WTC11 (cell line): Measurements from ENCODE around the gene TLR3. TPM values are rescaled to one million over a fixed set of nuclear protein-coding genes. Genes with fewer than 3 reads are reported as not detected.

Experiments
- AFF4 ChIP-seq: sonication (generic); formaldehyde crosslinking; IDR thresholded peaks from 2 replicates; pipeline ENCODE4 v1.8.1; 2023; ENCODE audit warnings: mild to moderate bottlenecking, missing genetic modification reagents, borderline replicate concordance
- ATF6 ChIP-seq: sonication (generic); formaldehyde crosslinking; IDR thresholded peaks from 2 replicates; pipeline ENCODE4 v1.8.1; 2023; ENCODE audit warnings: mild to moderate bottlenecking, missing genetic modification reagents
- CBFB ChIP-seq: sonication (generic); formaldehyde crosslinking; IDR thresholded peaks from 2 replicates; pipeline ENCODE4 v1.8.1; 2022; ENCODE audit warnings: mild to moderate bottlenecking, low read depth, missing genetic modification reagents
- CREB1 ChIP-seq: sonication (generic); formaldehyde crosslinking; IDR thresholded peaks from 2 replicates; pipeline ENCODE4 v1.8.0; 2023; ENCODE audit warnings: mild to moderate bottlenecking, missing genetic modification reagents
- E2F5 ChIP-seq: sonication (generic); formaldehyde crosslinking; IDR thresholded peaks from 2 replicates; pipeline ENCODE4 v1.8.1; 2022; ENCODE audit warnings: mild to moderate bottlenecking, moderate library complexity, missing genetic modification reagents
- ERG ChIP-seq: fragments of 250-450 bp; sonication (Bioruptor Pico); IDR thresholded peaks from 2 replicates; pipeline ENCODE4 v1.8.0; 2021; ENCODE audit warnings: mild to moderate bottlenecking
- ESRRA ChIP-seq: sonication (generic); formaldehyde crosslinking; IDR thresholded peaks from 2 replicates; pipeline ENCODE4 v1.8.1; 2022; ENCODE audit warnings: mild to moderate bottlenecking, missing genetic modification reagents, borderline replicate concordance
- FOXP1 ChIP-seq: sonication (generic); formaldehyde crosslinking; IDR thresholded peaks from 2 replicates; pipeline ENCODE4 v1.8.0; 2022; ENCODE audit warnings: missing genetic modification reagents, mild to moderate bottlenecking, moderate library complexity, borderline replicate concordance
- FOXP4 ChIP-seq: sonication (generic); formaldehyde crosslinking; IDR thresholded peaks from 2 replicates; pipeline ENCODE4 v1.8.0; 2022; ENCODE audit warnings: mild to moderate bottlenecking, missing genetic modification reagents
- GRHL2 ChIP-seq: fragments of 250-450 bp; sonication (Bioruptor Pico); IDR thresholded peaks from 2 replicates; pipeline ENCODE4 v1.8.0; 2022; ENCODE audit warnings: mild to moderate bottlenecking, moderate library complexity; ENCODE audit not compliant: insufficient replicate concordance, severe bottlenecking
- GTF2I ChIP-seq: fragments of 250-450 bp; sonication (Bioruptor Pico); conservative IDR thresholded peaks from 2 replicates; pipeline ENCODE4 v1.4.0; 2021; ENCODE audit warnings: mild to moderate bottlenecking
- HMGXB4 ChIP-seq: sonication (generic); formaldehyde crosslinking; IDR thresholded peaks from 2 replicates; pipeline ENCODE4 v1.8.1; 2023; ENCODE audit warnings: mild to moderate bottlenecking, moderate library complexity, missing genetic modification reagents
- IRF2 ChIP-seq: sonication (generic); formaldehyde crosslinking; IDR thresholded peaks from 2 replicates; pipeline ENCODE4 v1.8.0; 2022; ENCODE audit warnings: low read depth, missing genetic modification reagents, borderline replicate concordance
- JUN ChIP-seq: sonication (generic); formaldehyde crosslinking; IDR thresholded peaks from 2 replicates; pipeline ENCODE4 v1.8.0; 2023; ENCODE audit warnings: mild to moderate bottlenecking, missing genetic modification reagents
- MAX ChIP-seq: sonication (generic); formaldehyde crosslinking; IDR thresholded peaks from 2 replicates; pipeline ENCODE4 v1.8.0; 2022; ENCODE audit warnings: mild to moderate bottlenecking, missing genetic modification reagents
- MXD4 ChIP-seq: fragments of 250-450 bp; sonication (Bioruptor Pico); IDR thresholded peaks from 2 replicates; pipeline ENCODE4 v1.8.0; 2021; ENCODE audit warnings: mild to moderate bottlenecking, moderate library complexity, borderline replicate concordance
- MYBL2 ChIP-seq: sonication (generic); formaldehyde crosslinking; IDR thresholded peaks from 2 replicates; pipeline ENCODE4 v1.8.1; 2023; ENCODE audit warnings: mild to moderate bottlenecking, moderate library complexity, missing genetic modification reagents
- NR1H2 ChIP-seq: sonication (generic); formaldehyde crosslinking; IDR thresholded peaks from 2 replicates; pipeline ENCODE4 v1.9.0; 2021; ENCODE audit warnings: mild to moderate bottlenecking, moderate library complexity, missing genetic modification reagents
- NR3C1 ChIP-seq: sonication (generic); formaldehyde crosslinking; conservative IDR thresholded peaks from 2 replicates; pipeline ENCODE4 v1.8.1; 2023; ENCODE audit warnings: low read depth, mild to moderate bottlenecking, missing genetic modification reagents
- OVOL2 ChIP-seq: fragments of 250-450 bp; sonication (Bioruptor Pico); IDR thresholded peaks from 2 replicates; pipeline ENCODE4 v1.9.0; 2021; ENCODE audit warnings: mild to moderate bottlenecking, borderline replicate concordance
- RORB ChIP-seq: fragments of 250-450 bp; sonication (Bioruptor Pico); IDR thresholded peaks from 2 replicates; pipeline ENCODE4 v1.9.0; 2021; ENCODE audit warnings: mild to moderate bottlenecking
- TEAD1 ChIP-seq: sonication (generic); formaldehyde crosslinking; IDR thresholded peaks from 2 replicates; pipeline ENCODE4 v1.8.0; 2022; ENCODE audit warnings: mild to moderate bottlenecking, missing genetic modification reagents
- ZBTB21 ChIP-seq: sonication (generic); formaldehyde crosslinking; IDR thresholded peaks from 2 replicates; pipeline ENCODE4 v1.8.1; 2023; ENCODE audit warnings: mild to moderate bottlenecking, missing genetic modification reagents, borderline replicate concordance
- ZNF416 ChIP-seq: fragments of 250-450 bp; sonication (Bioruptor Pico); IDR thresholded peaks from 2 replicates; pipeline ENCODE4 v1.9.0; 2021; ENCODE audit warnings: mild to moderate bottlenecking, inconsistent platforms
- ZNF423 ChIP-seq: fragments of 250-450 bp; sonication (Bioruptor Pico); IDR thresholded peaks from 2 replicates; pipeline ENCODE4 v2.1.2; 2022; ENCODE audit warnings: mild to moderate bottlenecking, moderate library complexity
- ZNF671 ChIP-seq: fragments of 250-450 bp; sonication (Bioruptor Pico); IDR thresholded peaks from 2 replicates; pipeline ENCODE4 v1.8.0; 2021; ENCODE audit warnings: mild to moderate bottlenecking
- total RNA-seq: library from RNA; stranded (reverse); gene quantifications from 3 replicates; pipeline ENCODE4 v1.2.3, GENCODE V29; 2021

TLR3 gene
- total RNA-seq, 1 experiment from 2014 or later: 1.8 TPM

- TF ChIP-seq JUN (CRISPR knock-in tag): 0 out of 2 replicates have a peak, but pooled peaks have one; percentile 14
- no peak for TF ChIP-seq ZNF416 (CRISPR knock-in tag)
- peak; percentile 36; the same call in 1 of the 2 replicates for TF ChIP-seq FOXP1
- peak; percentile 63 for TF ChIP-seq ZNF423 (CRISPR knock-in tag)
- TF ChIP-seq CBFB: no peak
- TF ChIP-seq HMGXB4 (CRISPR knock-in tag): no peak
- TF ChIP-seq RORB (CRISPR knock-in tag): no peak
- no peak for TF ChIP-seq IRF2 (CRISPR knock-in tag)
- no peak for TF ChIP-seq MXD4 (CRISPR knock-in tag)
- no peak for TF ChIP-seq ESRRA (CRISPR knock-in tag)
- no peak for TF ChIP-seq ATF6 (CRISPR knock-in tag)
- peak; percentile 91 for TF ChIP-seq MAX (CRISPR knock-in tag)
- no peak for TF ChIP-seq NR1H2 (CRISPR knock-in tag)
- no peak for TF ChIP-seq ERG (CRISPR knock-in tag)
- no peak for TF ChIP-seq CREB1 (CRISPR knock-in tag)
- TF ChIP-seq GTF2I: no peak
- no peak for TF ChIP-seq E2F5 (CRISPR knock-in tag)
- no peak for TF ChIP-seq GRHL2
- no peak for TF ChIP-seq ZNF671 (CRISPR knock-in tag)
- TF ChIP-seq MYBL2: peak; percentile 64; the same call in 1 of the 2 replicates
- TF ChIP-seq FOXP4 (CRISPR knock-in tag): peak; percentile 93
- TF ChIP-seq OVOL2: no peak
- TF ChIP-seq ZBTB21 (CRISPR knock-in tag): no peak
- peak; percentile 95 for TF ChIP-seq TEAD1
- TF ChIP-seq AFF4 (CRISPR knock-in tag): peak; percentile 39; the same call in 1 of the 2 replicates
- TF ChIP-seq NR3C1 (CRISPR knock-in tag): no peak
Observed at GRCh38 chr4:186104114-186104889, 35.3 kb downstream of the TLR3 start, which contains the start of gene FAM149A (continued).
